GM19240 (cell line): ENCODE data around the gene CBARP.
A peak's percentile ranks its signal among the peaks of the same experiment; 100 is the strongest.

Experiments
- DNase-seq: peaks from one replicate; pipeline ENCODE4 v3.0.0; 2011; ENCODE audit warnings: low spot score; ENCODE audit not compliant: insufficient read length

CBARP gene

DNA sequence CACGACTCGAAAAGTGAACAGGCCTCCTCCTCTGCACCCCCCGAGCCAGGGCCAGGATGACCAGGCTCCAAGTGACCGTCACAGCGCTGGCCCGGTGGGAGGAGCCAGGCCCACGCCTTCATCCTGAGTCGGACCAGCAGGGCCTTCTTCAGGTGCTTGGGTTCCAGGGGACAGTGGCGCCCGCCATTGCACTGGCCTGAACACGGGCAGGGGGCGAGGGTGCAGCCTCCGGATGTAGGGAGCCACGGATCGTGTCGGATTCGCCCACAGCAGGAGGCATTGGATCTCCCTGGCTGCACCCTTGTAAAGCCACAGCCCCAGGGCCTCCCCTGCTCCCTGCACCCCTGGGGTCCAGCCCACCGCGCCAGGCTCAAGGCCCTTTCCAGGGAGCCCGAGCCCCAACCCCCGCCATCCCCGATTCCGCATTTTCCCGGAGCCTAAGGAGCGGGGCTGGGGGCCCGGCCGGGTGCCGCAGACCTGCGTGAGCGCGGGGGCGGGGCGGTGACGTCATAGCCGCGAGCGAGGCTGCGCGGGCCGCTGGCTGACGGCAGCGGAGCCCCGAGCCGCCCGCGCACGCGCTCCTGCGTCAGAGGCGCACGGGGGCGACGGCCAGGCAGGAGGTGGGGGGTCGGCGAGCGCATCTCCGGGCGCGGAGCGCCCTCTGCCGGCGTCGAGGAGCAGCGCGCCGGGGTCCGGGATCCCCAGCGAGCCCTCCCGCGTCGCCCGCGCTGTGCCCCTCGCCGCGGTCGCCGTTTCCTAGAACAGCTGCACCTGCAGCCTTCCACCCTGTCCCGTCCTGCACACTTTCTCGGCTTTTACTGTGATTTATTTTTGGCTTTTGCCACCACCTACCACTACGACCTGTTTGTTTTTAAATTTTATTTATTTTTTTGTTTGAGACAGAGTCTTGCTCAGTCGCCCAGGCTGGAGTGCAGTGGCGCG lies 2.3 kb upstream of the CBARP start:
- peak; percentile 99 for DNase-seq

DNA sequence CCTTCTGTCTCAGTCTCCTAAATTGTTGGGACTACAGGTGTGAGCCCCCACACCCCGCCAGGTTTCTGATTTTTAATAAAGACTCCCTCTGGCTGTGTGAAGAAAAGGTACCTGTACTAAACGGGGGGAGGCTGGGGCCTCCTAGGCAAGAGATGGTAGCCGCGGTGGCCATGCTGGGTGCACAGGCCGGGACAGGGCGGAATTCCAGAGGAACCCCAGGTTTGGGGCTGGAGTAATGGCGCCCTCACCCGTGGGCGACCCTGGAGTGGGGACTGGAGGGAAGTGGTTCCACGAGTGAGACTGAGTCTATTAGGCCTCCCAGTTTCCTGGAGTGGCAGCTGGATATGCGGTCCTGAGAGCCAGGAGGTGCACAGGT lies 1.6 kb upstream of the CBARP start:
- no peak for DNase-seq

- DNase-seq: no peak
These were observed 831 bp upstream of the CBARP start for GRCh38 chr19:1238369-1239303.

GRCh38 chr19:1237027-1237659 lies 662 bp downstream of the CBARP start:
- DNase-seq: no peak

- no peak for DNase-seq
These were observed 1.2 kb downstream of the CBARP start for GRCh38 chr19:1236576-1236975.

DNA sequence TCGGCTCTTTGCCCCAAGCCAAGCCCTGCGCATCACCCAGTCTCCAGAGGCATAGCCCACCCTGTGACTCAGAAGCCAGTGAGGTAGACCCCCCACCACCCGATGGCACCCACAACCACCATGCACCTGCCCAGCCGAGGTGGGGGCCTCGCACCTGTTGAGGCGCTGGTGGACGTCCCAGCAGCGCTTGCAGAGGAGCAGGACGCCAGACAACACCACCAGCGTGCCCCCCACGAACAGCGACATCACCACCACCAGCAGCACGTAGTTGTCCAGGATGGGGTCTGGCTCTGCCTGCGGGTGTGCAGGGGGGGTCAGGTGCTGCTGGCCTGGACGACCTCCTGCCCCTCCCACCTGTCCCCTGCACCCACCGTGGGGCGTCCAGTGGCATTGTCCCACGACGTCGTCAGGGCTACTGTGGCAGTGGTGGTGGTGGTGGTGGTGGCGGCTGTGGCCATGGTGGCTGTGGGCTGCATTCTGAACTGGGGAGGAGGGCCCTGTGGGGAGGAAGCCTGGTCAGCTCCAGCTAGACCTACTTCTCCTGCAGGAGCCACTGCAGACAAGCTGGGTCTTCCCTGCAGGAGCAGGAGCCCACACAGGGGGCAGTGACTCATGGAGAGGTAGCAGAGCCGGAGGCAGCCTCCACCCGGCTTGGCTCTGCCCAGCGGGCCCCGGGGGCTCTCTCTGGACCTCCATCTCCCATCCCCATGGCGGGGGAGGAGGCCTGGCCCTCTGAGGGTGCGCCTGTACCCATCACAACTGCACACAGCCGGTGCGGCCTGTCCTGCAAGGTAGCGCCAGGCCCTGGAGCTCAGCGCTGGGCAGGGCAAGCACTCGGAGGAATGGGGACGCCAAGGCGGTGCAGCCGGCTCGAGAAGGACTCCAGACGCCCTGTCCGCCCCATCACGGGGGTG lies 1.9 kb downstream of the CBARP start:
- no peak for DNase-seq

- no peak for DNase-seq
These were observed 2.8 kb downstream of the CBARP start for GRCh38 chr19:1234955-1235380.

- DNase-seq: no peak
These were observed 3.5 kb downstream of the CBARP start for GRCh38 chr19:1234051-1234954.

DNA sequence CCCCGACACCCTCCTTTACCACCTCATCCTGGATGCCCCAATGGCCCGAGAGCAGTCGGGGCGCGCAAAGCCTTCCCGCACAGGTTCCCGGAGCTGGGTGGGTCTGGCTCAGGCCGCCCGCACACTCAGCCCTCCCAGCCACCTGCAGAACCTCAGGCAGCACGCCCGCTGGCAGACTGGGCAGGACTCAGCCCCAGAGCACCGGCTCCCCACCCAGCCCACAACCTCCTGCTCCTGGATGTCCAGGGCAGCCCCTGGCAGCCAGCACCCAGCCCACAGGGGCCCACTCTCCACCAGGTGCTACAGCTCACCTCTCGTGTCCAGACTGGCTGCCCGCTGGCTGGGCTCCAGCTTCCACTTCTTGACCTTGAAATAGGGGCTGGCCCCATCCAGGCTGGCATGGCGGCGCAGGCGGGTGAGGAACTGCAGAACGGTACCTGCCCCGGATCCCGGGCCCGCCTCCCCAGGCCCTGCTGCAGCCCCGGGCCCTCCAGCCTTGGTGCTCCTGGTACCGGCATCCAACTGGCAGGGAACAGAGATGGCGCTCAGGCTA lies 4.6 kb downstream of the CBARP start:
- DNase-seq: no peak

DNA sequence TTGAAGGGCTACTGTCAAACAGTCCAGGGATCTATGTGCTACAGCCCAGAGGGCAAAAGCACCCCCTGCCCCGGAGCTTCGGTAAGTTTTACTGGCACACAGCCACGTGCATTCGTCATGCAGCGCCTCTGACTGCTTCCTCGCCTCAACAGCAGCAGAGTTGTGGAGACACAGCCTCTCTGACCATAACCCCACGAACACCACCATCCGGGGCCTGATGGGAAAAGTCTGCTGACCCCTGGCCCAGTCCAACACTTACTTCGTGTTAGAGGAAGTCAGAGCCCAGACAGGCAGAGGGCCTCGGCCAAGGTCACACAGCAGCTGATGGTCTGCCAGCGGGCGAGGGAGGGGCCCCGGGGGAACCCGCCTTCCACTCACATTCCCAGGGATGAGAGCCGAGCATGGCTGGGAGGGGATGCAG lies 5.1 kb downstream of the CBARP start:
- DNase-seq: no peak

DNA sequence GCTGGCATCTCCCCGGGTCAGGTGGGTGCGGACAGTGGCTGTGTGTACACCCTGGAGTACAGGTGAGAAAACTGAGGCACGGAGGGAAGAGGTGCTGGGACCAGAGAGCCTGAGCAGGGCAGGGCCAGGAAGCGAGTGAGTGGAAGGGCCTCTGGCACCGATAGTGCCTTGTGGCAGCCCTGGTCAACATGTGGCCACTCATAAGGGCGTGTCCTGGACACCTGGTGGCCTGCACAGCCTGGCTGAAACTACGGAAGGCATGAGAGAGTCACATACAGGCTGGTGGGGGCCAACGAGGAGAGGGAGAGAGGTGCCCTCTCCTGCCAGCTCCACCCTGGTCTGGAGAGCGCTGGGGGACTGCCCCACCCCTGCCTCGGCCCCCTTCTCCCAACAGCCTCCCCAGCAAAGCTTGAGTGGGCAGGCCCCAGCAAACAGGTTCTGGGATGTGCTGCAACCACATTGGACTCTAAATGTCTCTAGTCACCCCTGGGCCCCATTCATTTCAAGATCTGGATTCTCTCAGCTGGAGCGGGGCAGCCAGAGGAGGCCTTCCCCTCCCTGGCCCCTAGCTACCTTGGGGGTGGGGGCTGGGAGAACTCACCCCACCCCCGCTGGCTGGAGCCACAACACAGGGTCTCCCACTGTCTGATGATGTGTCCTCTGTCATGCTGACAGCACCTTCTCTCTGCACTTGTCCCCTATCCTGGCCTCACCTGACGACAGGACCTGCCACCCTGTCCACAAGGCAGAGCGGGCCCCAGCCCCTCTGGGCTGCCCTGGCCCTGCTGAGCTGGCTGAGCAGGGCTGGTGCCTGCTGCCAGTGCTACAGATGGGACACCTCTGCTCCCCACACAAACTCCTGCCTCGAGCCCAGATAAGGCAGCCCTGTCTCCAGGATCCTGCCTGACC lies 5.8 kb downstream of the CBARP start:
- DNase-seq: no peak

GRCh38 chr19:1230783-1231489 lies 6.9 kb downstream of the CBARP start:
- DNase-seq: no peak

- no peak for DNase-seq
These were observed 7.7 kb downstream of the CBARP start for GRCh38 chr19:1229924-1230782.

- no peak for DNase-seq
These were observed 8.5 kb downstream of the CBARP start for GRCh38 chr19:1229056-1229923.

DNA sequence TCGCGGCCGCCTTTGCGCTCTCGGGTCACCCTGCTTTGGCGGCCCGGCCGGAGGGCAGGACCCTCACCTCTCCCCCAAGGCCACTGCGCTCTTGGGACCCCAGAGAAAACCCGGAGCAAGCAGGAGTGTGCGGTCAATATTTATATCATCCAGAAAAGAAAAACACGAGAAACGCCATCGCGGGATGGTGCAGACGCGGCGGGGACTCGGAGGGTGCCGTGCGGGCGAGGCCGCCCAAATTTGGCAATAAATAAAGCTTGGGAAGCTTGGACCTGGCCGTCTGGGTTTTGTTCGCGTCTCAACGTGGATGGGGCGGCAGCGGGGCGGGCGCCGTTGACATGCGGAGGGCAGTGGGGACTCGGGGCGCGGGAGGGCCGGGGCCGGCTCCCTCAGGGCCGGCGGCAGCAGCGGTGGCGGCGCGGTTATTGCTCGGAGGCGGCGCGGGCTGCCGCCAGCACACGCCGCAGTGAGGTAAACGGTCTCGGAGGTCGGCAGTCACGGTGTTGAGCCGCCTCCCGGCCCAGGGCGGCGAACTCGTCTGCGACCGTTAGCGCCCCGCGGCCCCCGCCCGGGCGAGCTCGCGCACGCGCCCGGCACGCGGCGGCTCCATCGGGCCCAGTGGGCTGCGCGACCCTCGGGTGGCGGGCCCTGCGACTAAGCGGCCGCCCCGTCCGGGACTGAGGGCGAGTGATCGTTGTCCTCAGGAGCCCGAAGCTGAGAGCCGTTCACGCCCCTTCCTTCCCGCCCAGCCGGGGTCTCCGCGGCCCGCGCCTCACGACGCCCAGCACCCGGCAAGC lies 9.4 kb downstream of the CBARP start:
- no peak for DNase-seq
